K562 (cell line): ENCODE measurements around the gene GRIN1. TPM values are rescaled to one million over a fixed set of nuclear protein-coding genes. Genes with fewer than 3 reads are reported as not detected.

Experiments
- CAMTA2 ChIP-seq: fragments of 250-450 bp; sonication (Bioruptor Pico); conservative IDR thresholded peaks from 2 replicates; pipeline ENCODE4 v1.5.1; 2022
- L3MBTL2 ChIP-seq: fragments of 450-650 bp; IDR thresholded peaks from 2 replicates; pipeline ENCODE4 v1.6.1; 2016; ENCODE audit warnings: mild to moderate bottlenecking, moderate library complexity
- MEF2D ChIP-seq: conservative IDR thresholded peaks from 2 replicates; pipeline ENCODE4 v1.6.1; 2016; ENCODE audit warnings: low read depth, missing genetic modification characterization, missing compliant biosample characterization
- microRNA-seq: library from miRNA; unstranded; fragments of <30 nt; microRNA quantifications from one replicate; pipeline ENCODE4, GENCODE V29; 2018; ENCODE audit warnings: borderline microRNAs expressed
- polyA plus RNA-seq, 8 experiments: library from polyadenylated mRNA; depleted of rRNA in 4 of 8; stranded (reverse) in 5 of 8; unstranded in 3 of 8; fragments of >200 nt; fragmentation: Nextera tagmentation in 2 of 8; fragmentation: Illumina TruSeq in 1 of 8; extraction: Ambion mirVana in 2 of 8; extraction: Trizol in 1 of 8; gene quantifications; 2 replicates each; pipeline versions ENCODE4 v1.2.1 to v1.2.3, GENCODE V29; 2011 to 2014; ENCODE audit warnings: inconsistent platforms in 1 of 8, missing spikeins in 1 of 8
- small RNA-seq: library from RNA; depleted of rRNA; stranded (forward); fragments of <200 nt; gene quantifications from one replicate; pipeline ENCODE3, GENCODE V24; 2014
- total RNA-seq, 7 experiments: library from RNA; depleted of rRNA in 6 of 7; stranded (reverse); fragments of >200 nt in 6 of 7; fragmentation: Illumina TruSeq in 2 of 7; extraction: Trizol in 2 of 7; gene quantifications; 2 replicates each; pipeline versions ENCODE4 v1.2.1 to v1.2.3, GENCODE V29; 2011 to 2021; ENCODE audit warnings: low replicate concordance in 1 of 7
- TF ChIP-seq, protein P1 (sequence below): sonication (generic); formaldehyde crosslinking; IDR thresholded peaks from 2 replicates; pipeline ENCODE4 v1.8.1; 2023; ENCODE audit warnings: mild to moderate bottlenecking, missing genetic modification reagents
- TF ChIP-seq, protein P2 (sequence below), 2 experiments: fragments of 450-650 bp; IDR thresholded peaks; 2 replicates each; pipeline ENCODE4 v1.6.1; 2018; ENCODE audit warnings: mild to moderate bottlenecking in 2 of 2, low read depth in 1 of 2; ENCODE audit not compliant: partially characterized antibody in 2 of 2

Gene GRIN1
- total and polyA plus RNA-seq, 9 of the 15 experiments (the other 6 are each of a cell fraction or from before 2014, with no cell fraction given), result 0.03 to 0.35 (median 0.16) TPM; not detected in 6

DNA sequence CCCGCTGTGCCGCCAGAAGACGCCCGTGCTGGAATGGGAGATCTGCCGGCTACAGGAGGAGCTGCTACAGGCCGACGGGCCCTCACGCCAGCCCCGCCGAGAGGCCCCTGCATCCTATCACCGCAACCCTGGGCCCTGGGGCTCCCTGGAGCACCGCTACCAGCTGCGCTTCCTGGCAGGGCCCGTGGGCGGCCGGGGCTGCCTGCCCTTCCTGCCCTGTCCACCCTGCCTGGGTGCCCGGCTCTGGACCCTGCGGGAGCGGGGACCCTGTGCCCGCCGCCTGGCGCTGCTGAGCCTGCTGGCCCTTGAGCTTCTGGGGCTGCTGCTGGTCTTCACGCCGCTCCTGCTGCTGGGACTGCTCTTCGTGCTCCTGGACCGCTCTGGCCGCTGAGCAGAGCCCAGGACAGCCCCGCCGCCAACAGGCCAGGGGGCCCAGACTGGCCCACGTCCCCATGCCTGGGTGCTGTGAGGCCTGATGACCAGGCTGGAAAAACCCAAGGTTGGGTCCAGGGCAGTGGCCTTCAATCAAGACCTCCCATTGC lies 79.3 kb downstream of the GRIN1 start (continued):
- TF ChIP-seq CAMTA2 (CRISPR knock-in tag) (0 out of 2 replicates have a peak, but pooled peaks have one; percentile 5), L3MBTL2 (no peak), MEF2D (tag) (no peak)
- TF ChIP-seq, protein P1, sequence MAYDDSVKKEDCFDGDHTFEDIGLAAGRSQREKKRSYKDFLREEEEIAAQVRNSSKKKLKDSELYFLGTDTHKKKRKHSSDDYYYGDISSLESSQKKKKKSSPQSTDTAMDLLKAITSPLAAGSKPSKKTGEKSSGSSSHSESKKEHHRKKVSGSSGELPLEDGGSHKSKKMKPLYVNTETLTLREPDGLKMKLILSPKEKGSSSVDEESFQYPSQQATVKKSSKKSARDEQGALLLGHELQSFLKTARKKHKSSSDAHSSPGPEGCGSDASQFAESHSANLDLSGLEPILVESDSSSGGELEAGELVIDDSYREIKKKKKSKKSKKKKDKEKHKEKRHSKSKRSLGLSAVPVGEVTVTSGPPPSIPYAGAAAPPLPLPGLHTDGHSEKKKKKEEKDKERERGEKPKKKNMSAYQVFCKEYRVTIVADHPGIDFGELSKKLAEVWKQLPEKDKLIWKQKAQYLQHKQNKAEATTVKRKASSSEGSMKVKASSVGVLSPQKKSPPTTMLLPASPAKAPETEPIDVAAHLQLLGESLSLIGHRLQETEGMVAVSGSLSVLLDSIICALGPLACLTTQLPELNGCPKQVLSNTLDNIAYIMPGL (CRISPR knock-in tag), result 0 out of 2 replicates have a peak, but pooled peaks have one; percentile 47
- TF ChIP-seq, protein P2, sequence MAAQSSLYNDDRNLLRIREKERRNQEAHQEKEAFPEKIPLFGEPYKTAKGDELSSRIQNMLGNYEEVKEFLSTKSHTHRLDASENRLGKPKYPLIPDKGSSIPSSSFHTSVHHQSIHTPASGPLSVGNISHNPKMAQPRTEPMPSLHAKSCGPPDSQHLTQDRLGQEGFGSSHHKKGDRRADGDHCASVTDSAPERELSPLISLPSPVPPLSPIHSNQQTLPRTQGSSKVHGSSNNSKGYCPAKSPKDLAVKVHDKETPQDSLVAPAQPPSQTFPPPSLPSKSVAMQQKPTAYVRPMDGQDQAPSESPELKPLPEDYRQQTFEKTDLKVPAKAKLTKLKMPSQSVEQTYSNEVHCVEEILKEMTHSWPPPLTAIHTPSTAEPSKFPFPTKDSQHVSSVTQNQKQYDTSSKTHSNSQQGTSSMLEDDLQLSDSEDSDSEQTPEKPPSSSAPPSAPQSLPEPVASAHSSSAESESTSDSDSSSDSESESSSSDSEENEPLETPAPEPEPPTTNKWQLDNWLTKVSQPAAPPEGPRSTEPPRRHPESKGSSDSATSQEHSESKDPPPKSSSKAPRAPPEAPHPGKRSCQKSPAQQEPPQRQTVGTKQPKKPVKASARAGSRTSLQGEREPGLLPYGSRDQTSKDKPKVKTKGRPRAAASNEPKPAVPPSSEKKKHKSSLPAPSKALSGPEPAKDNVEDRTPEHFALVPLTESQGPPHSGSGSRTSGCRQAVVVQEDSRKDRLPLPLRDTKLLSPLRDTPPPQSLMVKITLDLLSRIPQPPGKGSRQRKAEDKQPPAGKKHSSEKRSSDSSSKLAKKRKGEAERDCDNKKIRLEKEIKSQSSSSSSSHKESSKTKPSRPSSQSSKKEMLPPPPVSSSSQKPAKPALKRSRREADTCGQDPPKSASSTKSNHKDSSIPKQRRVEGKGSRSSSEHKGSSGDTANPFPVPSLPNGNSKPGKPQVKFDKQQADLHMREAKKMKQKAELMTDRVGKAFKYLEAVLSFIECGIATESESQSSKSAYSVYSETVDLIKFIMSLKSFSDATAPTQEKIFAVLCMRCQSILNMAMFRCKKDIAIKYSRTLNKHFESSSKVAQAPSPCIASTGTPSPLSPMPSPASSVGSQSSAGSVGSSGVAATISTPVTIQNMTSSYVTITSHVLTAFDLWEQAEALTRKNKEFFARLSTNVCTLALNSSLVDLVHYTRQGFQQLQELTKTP (IDR thresholded peaks at IDR 0.05; ENCODE audit: low read depth in 1 of 2, partially characterized antibody in 2 of 2), result no peak

Small RNAs within 50 kb of the gene (microRNA-seq; reads per million reads assigned to microRNA genes)
- gene MIR3621, result not detected

Small RNAs within 50 kb of the gene (small RNA-seq; reads per million reads assigned to genes)
- gene MIR3621 (not detected), gene RF00153 (not detected)

Other genes starting within 250 kb of the GRIN1 start
Only the 7 nearest of the 31 such genes appear.
- 30.1 and 35.1 TPM in 2 replicates for gene MAN1B1, start 52.2 kb upstream of the GRIN1 start, total RNA-seq (2014; rRNA removed)
- 14.4 and 14.8 TPM in 2 replicates for gene MAN1B1, start 52.2 kb upstream of the GRIN1 start, total RNA-seq (2014; rRNA removed; fragmentation: Illumina TruSeq; extraction: Trizol)
- 21.0 and 21.6 TPM in 2 replicates for gene MAN1B1, start 52.2 kb upstream of the GRIN1 start, total RNA-seq (2015; rRNA removed; fragmentation: Illumina TruSeq; extraction: Trizol)
- 33.9 and 36.6 TPM in 2 replicates for gene MAN1B1, start 52.2 kb upstream of the GRIN1 start, total RNA-seq (2021)
- gene MAN1B1, start 52.2 kb upstream of the GRIN1 start, polyA plus RNA-seq (2011; rRNA removed), result 27.3 and 40.1 TPM in 2 replicates
- gene MAN1B1, start 52.2 kb upstream of the GRIN1 start, polyA plus RNA-seq (2014; fragmentation: Illumina TruSeq; extraction: Trizol), result 23.8 and 31.3 TPM in 2 replicates
- under 1 TPM; 0.55 to 0.89 TPM for gene MAN1B1, start 52.2 kb upstream of the GRIN1 start, polyA plus RNA-seq (2014; fragmentation: Nextera tagmentation; extraction: Ambion mirVana)
- gene MAN1B1, start 52.2 kb upstream of the GRIN1 start, polyA plus RNA-seq (2014; rRNA removed), result 29.6 and 33.6 TPM in 2 replicates
- gene DPP7, start 24.4 kb upstream of the GRIN1 start, total RNA-seq (2014; rRNA removed), result 231 and 272 TPM in 2 replicates
- 11.3 and 24.9 TPM in 2 replicates for gene DPP7, start 24.4 kb upstream of the GRIN1 start, total RNA-seq (2014; rRNA removed; fragmentation: Illumina TruSeq; extraction: Trizol)
- gene DPP7, start 24.4 kb upstream of the GRIN1 start, total RNA-seq (2015; rRNA removed; fragmentation: Illumina TruSeq; extraction: Trizol), result 140 and 141 TPM in 2 replicates
- 311 and 322 TPM in 2 replicates for gene DPP7, start 24.4 kb upstream of the GRIN1 start, total RNA-seq (2021)
- gene DPP7, start 24.4 kb upstream of the GRIN1 start, polyA plus RNA-seq (2011; rRNA removed), result 132 and 158 TPM in 2 replicates
- gene DPP7, start 24.4 kb upstream of the GRIN1 start, polyA plus RNA-seq (2014; fragmentation: Illumina TruSeq; extraction: Trizol), result 48.4 and 105 TPM in 2 replicates
- 1 to 10 TPM in 1 of 2 experiments, under 1 TPM in 1; 0.99 to 4.1 TPM for gene DPP7, start 24.4 kb upstream of the GRIN1 start, polyA plus RNA-seq (2014; fragmentation: Nextera tagmentation; extraction: Ambion mirVana)
- gene DPP7, start 24.4 kb upstream of the GRIN1 start, polyA plus RNA-seq (2014; rRNA removed), result 352 and 365 TPM in 2 replicates
- gene LRRC26, start 30.9 kb downstream of the GRIN1 start, total RNA-seq (2014; rRNA removed), result not detected in 2 replicates
- not detected in 2 replicates for gene LRRC26, start 30.9 kb downstream of the GRIN1 start, total RNA-seq (2014; rRNA removed; fragmentation: Illumina TruSeq; extraction: Trizol)
- gene LRRC26, start 30.9 kb downstream of the GRIN1 start, total RNA-seq (2015; rRNA removed; fragmentation: Illumina TruSeq; extraction: Trizol), result not detected in 2 replicates
- gene LRRC26, start 30.9 kb downstream of the GRIN1 start, total RNA-seq (2021), result not detected in 2 replicates
- not detected in 2 replicates for gene LRRC26, start 30.9 kb downstream of the GRIN1 start, polyA plus RNA-seq (2011; rRNA removed)
- gene LRRC26, start 30.9 kb downstream of the GRIN1 start, polyA plus RNA-seq (2014; fragmentation: Illumina TruSeq; extraction: Trizol), result not detected in 2 replicates
- not detected for gene LRRC26, start 30.9 kb downstream of the GRIN1 start, polyA plus RNA-seq (2014; fragmentation: Nextera tagmentation; extraction: Ambion mirVana)
- not detected in 2 replicates for gene LRRC26, start 30.9 kb downstream of the GRIN1 start, polyA plus RNA-seq (2014; rRNA removed)
- gene TMEM210, start 32.9 kb downstream of the GRIN1 start, total RNA-seq (2014; rRNA removed), result not detected in 2 replicates
- gene TMEM210, start 32.9 kb downstream of the GRIN1 start, total RNA-seq (2014; rRNA removed; fragmentation: Illumina TruSeq; extraction: Trizol), result not detected in 2 replicates
- gene TMEM210, start 32.9 kb downstream of the GRIN1 start, total RNA-seq (2015; rRNA removed; fragmentation: Illumina TruSeq; extraction: Trizol), result not detected in 2 replicates
- gene TMEM210, start 32.9 kb downstream of the GRIN1 start, total RNA-seq (2021), result not detected in 2 replicates
- not detected in 2 replicates for gene TMEM210, start 32.9 kb downstream of the GRIN1 start, polyA plus RNA-seq (2011; rRNA removed)
- gene TMEM210, start 32.9 kb downstream of the GRIN1 start, polyA plus RNA-seq (2014; fragmentation: Illumina TruSeq; extraction: Trizol), result not detected in 2 replicates
- not detected for gene TMEM210, start 32.9 kb downstream of the GRIN1 start, polyA plus RNA-seq (2014; fragmentation: Nextera tagmentation; extraction: Ambion mirVana)
- gene TMEM210, start 32.9 kb downstream of the GRIN1 start, polyA plus RNA-seq (2014; rRNA removed), result not detected in 2 replicates
- 19.8 and 23.4 TPM in 2 replicates for gene ANAPC2, start 49.4 kb downstream of the GRIN1 start, total RNA-seq (2014; rRNA removed)
- gene ANAPC2, start 49.4 kb downstream of the GRIN1 start, total RNA-seq (2014; rRNA removed; fragmentation: Illumina TruSeq; extraction: Trizol), result 5.8 and 8.0 TPM in 2 replicates
- 16.4 and 17.5 TPM in 2 replicates for gene ANAPC2, start 49.4 kb downstream of the GRIN1 start, total RNA-seq (2015; rRNA removed; fragmentation: Illumina TruSeq; extraction: Trizol)
- gene ANAPC2, start 49.4 kb downstream of the GRIN1 start, total RNA-seq (2021), result 50.7 and 56.5 TPM in 2 replicates
- gene ANAPC2, start 49.4 kb downstream of the GRIN1 start, polyA plus RNA-seq (2011; rRNA removed), result 17.7 and 22.1 TPM in 2 replicates
- 10.1 and 19.3 TPM in 2 replicates for gene ANAPC2, start 49.4 kb downstream of the GRIN1 start, polyA plus RNA-seq (2014; fragmentation: Illumina TruSeq; extraction: Trizol)
- under 1 TPM in 1 of 2 experiments, not detected in 1; 0.11 TPM for gene ANAPC2, start 49.4 kb downstream of the GRIN1 start, polyA plus RNA-seq (2014; fragmentation: Nextera tagmentation; extraction: Ambion mirVana)
- 41.6 and 46.1 TPM in 2 replicates for gene ANAPC2, start 49.4 kb downstream of the GRIN1 start, polyA plus RNA-seq (2014; rRNA removed)
- 130 and 153 TPM in 2 replicates for gene SSNA1, start 49.5 kb downstream of the GRIN1 start, total RNA-seq (2014; rRNA removed)
- 8.7 and 16.8 TPM in 2 replicates for gene SSNA1, start 49.5 kb downstream of the GRIN1 start, total RNA-seq (2014; rRNA removed; fragmentation: Illumina TruSeq; extraction: Trizol)
- 74.7 and 76.7 TPM in 2 replicates for gene SSNA1, start 49.5 kb downstream of the GRIN1 start, total RNA-seq (2015; rRNA removed; fragmentation: Illumina TruSeq; extraction: Trizol)
- gene SSNA1, start 49.5 kb downstream of the GRIN1 start, total RNA-seq (2021), result 96.4 and 106 TPM in 2 replicates
- 40.5 and 43.4 TPM in 2 replicates for gene SSNA1, start 49.5 kb downstream of the GRIN1 start, polyA plus RNA-seq (2011; rRNA removed)
- 57.1 and 101 TPM in 2 replicates for gene SSNA1, start 49.5 kb downstream of the GRIN1 start, polyA plus RNA-seq (2014; fragmentation: Illumina TruSeq; extraction: Trizol)
- 10 to 100 TPM in 1 of 2 experiments, 1 to 10 TPM in 1; 1.9 to 11.8 TPM for gene SSNA1, start 49.5 kb downstream of the GRIN1 start, polyA plus RNA-seq (2014; fragmentation: Nextera tagmentation; extraction: Ambion mirVana)
- 114 and 137 TPM in 2 replicates for gene SSNA1, start 49.5 kb downstream of the GRIN1 start, polyA plus RNA-seq (2014; rRNA removed)
- gene TPRN, start 61.6 kb downstream of the GRIN1 start, total RNA-seq (2014; rRNA removed), result 20.0 and 23.5 TPM in 2 replicates
- gene TPRN, start 61.6 kb downstream of the GRIN1 start, total RNA-seq (2014; rRNA removed; fragmentation: Illumina TruSeq; extraction: Trizol), result 1.7 and 2.5 TPM in 2 replicates
- gene TPRN, start 61.6 kb downstream of the GRIN1 start, total RNA-seq (2015; rRNA removed; fragmentation: Illumina TruSeq; extraction: Trizol), result 24.2 and 28.2 TPM in 2 replicates
- 30.3 and 31.9 TPM in 2 replicates for gene TPRN, start 61.6 kb downstream of the GRIN1 start, total RNA-seq (2021)
- 3.2 and 4.2 TPM in 2 replicates for gene TPRN, start 61.6 kb downstream of the GRIN1 start, polyA plus RNA-seq (2011; rRNA removed)
- 4.4 and 12.5 TPM in 2 replicates for gene TPRN, start 61.6 kb downstream of the GRIN1 start, polyA plus RNA-seq (2014; fragmentation: Illumina TruSeq; extraction: Trizol)
- under 1 TPM; 0.31 to 0.34 TPM for gene TPRN, start 61.6 kb downstream of the GRIN1 start, polyA plus RNA-seq (2014; fragmentation: Nextera tagmentation; extraction: Ambion mirVana)
- 11.8 and 14.4 TPM in 2 replicates for gene TPRN, start 61.6 kb downstream of the GRIN1 start, polyA plus RNA-seq (2014; rRNA removed)